ENCODE measurements around the gene EBPL. TPM values are rescaled to one million over a fixed set of nuclear protein-coding genes. Genes with fewer than 3 reads are reported as not detected.

Gene EBPL
- total RNA-seq, 1 donor from 2014 or later, result 82.9 TPM

DNA sequence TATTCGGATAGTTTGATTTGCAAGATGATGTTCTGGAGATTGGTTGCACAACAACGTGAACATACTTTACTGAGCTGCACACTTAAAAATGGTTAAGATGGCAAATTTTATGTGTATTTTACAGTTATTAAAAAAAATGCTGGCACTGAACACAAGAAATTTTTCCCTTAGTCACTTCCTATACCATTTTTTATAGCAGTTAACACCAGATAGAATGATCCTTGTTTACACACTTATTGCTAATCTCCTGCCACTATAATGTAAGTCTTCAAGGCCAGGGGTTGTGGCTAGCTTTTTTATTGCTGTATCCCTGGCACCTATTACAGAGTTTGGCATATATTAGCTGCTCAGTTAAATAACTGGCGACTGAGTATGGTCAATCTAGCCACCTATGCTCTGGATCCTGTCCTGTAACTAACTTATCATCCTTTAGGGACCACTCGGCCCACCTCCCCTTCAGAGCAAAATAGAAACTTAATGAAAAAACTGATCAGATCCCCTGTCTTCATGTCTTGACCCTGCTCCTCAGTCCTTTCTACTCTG, 2.0 kb upstream of the EBPL start:
- no peak overlapping the region for H3K4me3 ChIP-seq
- H3K27ac ChIP-seq, result no peak overlapping the region
- peaks cover 3% of the 10 kb centered on the region for H3K27me3 ChIP-seq
- H3K9ac ChIP-seq, result no peak overlapping the region
- H3K27me3 Mint-ChIP-seq (ENCODE audit: insufficient read depth, low read depth), result peaks cover 9% of the 10 kb centered on the region
- H3K9me3 Mint-ChIP-seq, result no peaks in the 10 kb centered on the region
- H3K4me3 Mint-ChIP-seq, result no peak overlapping the region
- H3K27ac Mint-ChIP-seq, result no peak overlapping the region
- H3K36me3 ChIP-seq, result no peaks in the 10 kb centered on the region
- TF ChIP-seq EZH2 (IDR thresholded peaks at IDR 0.05) (no peak), EZH2phosphoT487 (IDR thresholded peaks at IDR 0.05) (no peak)
- TF ChIP-seq, protein P1, sequence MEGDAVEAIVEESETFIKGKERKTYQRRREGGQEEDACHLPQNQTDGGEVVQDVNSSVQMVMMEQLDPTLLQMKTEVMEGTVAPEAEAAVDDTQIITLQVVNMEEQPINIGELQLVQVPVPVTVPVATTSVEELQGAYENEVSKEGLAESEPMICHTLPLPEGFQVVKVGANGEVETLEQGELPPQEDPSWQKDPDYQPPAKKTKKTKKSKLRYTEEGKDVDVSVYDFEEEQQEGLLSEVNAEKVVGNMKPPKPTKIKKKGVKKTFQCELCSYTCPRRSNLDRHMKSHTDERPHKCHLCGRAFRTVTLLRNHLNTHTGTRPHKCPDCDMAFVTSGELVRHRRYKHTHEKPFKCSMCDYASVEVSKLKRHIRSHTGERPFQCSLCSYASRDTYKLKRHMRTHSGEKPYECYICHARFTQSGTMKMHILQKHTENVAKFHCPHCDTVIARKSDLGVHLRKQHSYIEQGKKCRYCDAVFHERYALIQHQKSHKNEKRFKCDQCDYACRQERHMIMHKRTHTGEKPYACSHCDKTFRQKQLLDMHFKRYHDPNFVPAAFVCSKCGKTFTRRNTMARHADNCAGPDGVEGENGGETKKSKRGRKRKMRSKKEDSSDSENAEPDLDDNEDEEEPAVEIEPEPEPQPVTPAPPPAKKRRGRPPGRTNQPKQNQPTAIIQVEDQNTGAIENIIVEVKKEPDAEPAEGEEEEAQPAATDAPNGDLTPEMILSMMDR (IDR thresholded peaks at IDR 0.05), result no peak
- H3F3A ChIP-seq (ENCODE audit: low read depth), result peaks cover 12% of the 10 kb centered on the region
- H3K4me1 ChIP-seq, result no peaks in the 10 kb centered on the region
- H3K36me3 Mint-ChIP-seq, result peaks cover 12% of the 10 kb centered on the region
- no peak overlapping the region for H3K4me2 ChIP-seq
- H3K79me2 ChIP-seq (ENCODE audit: low read depth), result peaks cover 21% of the 10 kb centered on the region
- DNase-seq (ENCODE audit: low spot score), result no peak
- H3K4me1 Mint-ChIP-seq, result peaks cover 19% of the 10 kb centered on the region
- no peak overlapping the region for H2AFZ ChIP-seq (replicated peaks)
- no peaks in the 10 kb centered on the region for H4K20me1 ChIP-seq (ENCODE audit: low read depth)
- no peaks in the 10 kb centered on the region for H3K9me3 ChIP-seq (ENCODE audit: low read depth)

DNA sequence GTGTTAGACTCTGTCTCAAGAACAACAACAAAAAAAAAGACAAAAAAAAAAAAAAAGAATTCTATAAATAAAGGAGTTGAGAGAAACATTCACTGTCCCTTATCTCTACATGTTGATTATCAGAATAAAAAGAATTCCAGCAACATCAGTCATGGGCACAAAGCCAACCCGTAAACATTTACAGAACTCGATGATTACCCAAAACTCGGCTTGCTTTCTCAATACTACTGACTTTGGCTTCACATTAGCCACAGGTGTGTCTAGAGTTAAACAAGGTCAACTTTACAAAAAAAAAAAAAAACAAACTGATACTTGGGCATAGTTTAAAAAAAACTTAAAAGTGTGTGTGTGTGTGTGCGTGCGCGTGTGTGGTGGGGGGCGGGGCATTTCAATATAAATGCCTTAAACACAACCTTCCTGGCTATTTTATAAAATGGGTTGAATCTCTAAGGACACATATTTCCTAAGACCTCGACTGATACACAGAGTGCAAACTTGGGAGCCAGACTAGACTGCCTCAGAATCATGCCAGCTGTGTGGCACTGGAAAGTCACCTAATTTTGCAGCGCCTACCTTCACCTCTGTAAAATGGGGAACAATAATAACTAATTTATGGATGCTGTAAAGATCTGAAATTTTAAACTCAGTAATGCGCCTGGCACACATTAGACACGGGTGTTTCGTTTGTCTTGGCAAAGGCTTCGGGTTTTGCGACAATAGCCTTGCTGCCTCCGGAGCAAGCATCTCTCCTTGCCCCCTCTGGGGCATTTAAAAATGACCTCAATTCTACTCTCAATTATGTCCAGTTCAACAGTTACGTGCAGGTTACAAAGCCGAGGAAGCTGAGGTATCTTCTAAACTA, 922 bp downstream of the EBPL start:
- Histone ChIP-seq H3K4me2 (peak overlapping the region; percentile 77), H3K4me1 (no peaks in the 10 kb centered on the region), H3K9me3 (ENCODE audit: low read depth) (no peaks in the 10 kb centered on the region), H4K20me1 (ENCODE audit: low read depth) (no peaks in the 10 kb centered on the region), H3K27ac (no peak overlapping the region), H2AFZ (replicated peaks) (peak overlapping the region; percentile 48), H3K36me3 (no peaks in the 10 kb centered on the region), H3K9ac (peak overlapping the region; percentile 1), H3F3A (ENCODE audit: low read depth) (peaks cover 12% of the 10 kb centered on the region), H3K79me2 (ENCODE audit: low read depth) (peaks cover 21% of the 10 kb centered on the region), H3K27me3 (peaks cover 3% of the 10 kb centered on the region), H3K4me3 (peak overlapping the region; percentile 59)
- Mint-ChIP-seq H3K4me1 (peaks cover 25% of the 10 kb centered on the region), H3K27ac (peak overlapping the region; percentile 91), H3K9me3 (no peaks in the 10 kb centered on the region), H3K36me3 (peaks cover 20% of the 10 kb centered on the region), H3K27me3 (ENCODE audit: insufficient read depth, low read depth) (peaks cover 7% of the 10 kb centered on the region), H3K4me3 (peak overlapping the region; percentile 93)
- TF ChIP-seq EZH2 (IDR thresholded peaks at IDR 0.05) (no peak), EZH2phosphoT487 (IDR thresholded peaks at IDR 0.05) (no peak)
- TF ChIP-seq, protein P1 (IDR thresholded peaks at IDR 0.05), result no peak
- DNase-seq (ENCODE audit: low spot score), result no peak

DNA sequence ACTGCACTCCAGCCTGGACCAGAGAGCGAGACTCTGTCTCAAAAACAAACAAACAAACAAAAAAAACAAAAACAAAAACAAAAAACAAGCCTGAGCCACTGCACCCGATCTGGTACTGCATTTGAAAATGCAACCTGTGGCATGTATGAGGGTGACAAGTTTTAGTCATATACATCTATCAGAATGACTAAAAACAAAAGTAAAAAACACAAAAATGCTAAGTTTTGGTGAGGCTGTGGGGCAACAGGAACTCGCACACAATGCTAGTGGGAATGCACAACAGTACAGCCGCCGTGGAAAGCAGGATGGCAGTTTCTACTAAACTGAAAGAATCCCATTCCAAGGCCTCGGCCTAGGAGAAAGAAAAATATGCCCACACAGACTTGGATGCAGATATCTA, 7.8 kb downstream of the EBPL start:
- no peaks in the 10 kb centered on the region for H3K36me3 ChIP-seq
- H3K79me2 ChIP-seq (ENCODE audit: low read depth), result peaks cover 7% of the 10 kb centered on the region
- TF ChIP-seq EZH2 (IDR thresholded peaks at IDR 0.05) (no peak), EZH2phosphoT487 (IDR thresholded peaks at IDR 0.05) (no peak)
- TF ChIP-seq, protein P1 (IDR thresholded peaks at IDR 0.05), result no peak
- H3K9me3 ChIP-seq (ENCODE audit: low read depth), result no peaks in the 10 kb centered on the region
- Mint-ChIP-seq H3K4me1 (peaks cover 17% of the 10 kb centered on the region), H3K36me3 (peaks cover 36% of the 10 kb centered on the region), H3K27ac (no peak overlapping the region), H3K27me3 (ENCODE audit: insufficient read depth, low read depth) (no peaks in the 10 kb centered on the region), H3K9me3 (peaks cover 6% of the 10 kb centered on the region), H3K4me3 (no peak overlapping the region)
- no peaks in the 10 kb centered on the region for H3K4me1 ChIP-seq
- peaks cover 7% of the 10 kb centered on the region for H4K20me1 ChIP-seq (ENCODE audit: low read depth)
- H3K9ac ChIP-seq, result no peak overlapping the region
- no peak overlapping the region for H3K4me2 ChIP-seq
- H3F3A ChIP-seq (ENCODE audit: low read depth), result no peaks in the 10 kb centered on the region
- no peak overlapping the region for H2AFZ ChIP-seq (replicated peaks)
- H3K27ac ChIP-seq, result no peak overlapping the region
- H3K4me3 ChIP-seq, result no peak overlapping the region
- DNase-seq (ENCODE audit: low spot score), result no peak
- H3K27me3 ChIP-seq, result no peaks in the 10 kb centered on the region

All from neural progenitor cell (in vitro differentiated cells).